HG03196 (cell line): Measurements from ENCODE around the gene HLCS.

Experiments
- ATAC-seq: cut with Tn5 transposase; IDR thresholded peaks from one replicate; pipeline ENCODE4 v1.9.1; 2021; ENCODE audit not compliant: unreplicated experiment

The HLCS gene

GRCh38 chr21:36728371-36729111, 237.9 kb downstream of the HLCS start:
- no peak for ATAC-seq

- no peak for ATAC-seq
These were observed 238.6 kb downstream of the HLCS start for GRCh38 chr21:36727866-36728265.

GRCh38 chr21:36725793-36726386, 240.6 kb downstream of the HLCS start:
- ATAC-seq: no peak

- ATAC-seq: no peak
These were observed 241.8 kb downstream of the HLCS start for GRCh38 chr21:36724660-36725059.

GRCh38 chr21:36723371-36723881, 243.0 kb downstream of the HLCS start:
- ATAC-seq: no peak

GRCh38 chr21:36722370-36723368, 243.8 kb downstream of the HLCS start:
- no peak for ATAC-seq

- no peak for ATAC-seq
These were observed 244.7 kb downstream of the HLCS start for GRCh38 chr21:36721817-36722216.

GRCh38 chr21:36719614-36720013, 246.9 kb downstream of the HLCS start:
- no peak for ATAC-seq

GRCh38 chr21:36718951-36719501, 247.4 kb downstream of the HLCS start:
- ATAC-seq: no peak

- ATAC-seq: no peak
These were observed 248.5 kb downstream of the HLCS start for GRCh38 chr21:36717976-36718375.

- no peak for ATAC-seq
These were observed 249.6 kb downstream of the HLCS start for GRCh38 chr21:36716836-36717235.

GRCh38 chr21:36716387-36716786, 250.1 kb downstream of the HLCS start:
- no peak for ATAC-seq

- no peak for ATAC-seq
These were observed 252.7 kb downstream of the HLCS start for GRCh38 chr21:36713746-36714145.

- no peak for ATAC-seq
These were observed 255.8 kb downstream of the HLCS start for GRCh38 chr21:36710729-36711048.

GRCh38 chr21:36709868-36710728, 256.4 kb downstream of the HLCS start:
- no peak for ATAC-seq

GRCh38 chr21:36709030-36709867, 257.2 kb downstream of the HLCS start:
- ATAC-seq: no peak

GRCh38 chr21:36708286-36709029, 258.0 kb downstream of the HLCS start:
- no peak for ATAC-seq

- no peak for ATAC-seq
These were observed 258.6 kb downstream of the HLCS start for GRCh38 chr21:36707763-36708285.
